Endothelial cell of umbilical vein (primary cell): Measurements from ENCODE around the gene STX12. TPM values are rescaled to one million over a fixed set of nuclear protein-coding genes. Genes with fewer than 3 reads are reported as not detected.

ENCODE experiments used
- BruUV-seq: library from RNA; stranded (reverse); fragments of 400-500 nt; replicated peaks from 2 replicates; lab custom pipeline; 2021; lab: Mats Ljungman, UMichigan
- CTCF ChIA-PET: fragments of 300-600, 350-600 bp; sonication (Branson Sonifier 250); formaldehyde crosslinking; loops from one replicate; lab custom pipeline; 2021; ENCODE audit warnings: antibody characterized with exemption, inconsistent platforms; lab: Charles Lee
- POLR2A ChIA-PET: fragments of 300-600, 350-600 bp; sonication (Branson Sonifier 250); formaldehyde crosslinking; loops from one replicate; lab custom pipeline; 2021; ENCODE audit warnings: antibody characterized with exemption, inconsistent platforms; lab: Charles Lee
- DNase-seq: peaks from one replicate; pipeline ENCODE4 v3.0.0-alpha.2; 2011; ENCODE audit warnings: low read depth, low spot score
- FAIRE-seq: peaks from 2 replicates; lab custom pipeline; 2011; peaks lifted over from hg19 to GRCh38; lab: Jason Lieb, UNC
- H2AFZ ChIP-seq: 2 replicates; pipeline ENCODE4 v1.6.0; 2012; ENCODE audit warnings: low read depth, low read length, control low read depth, inconsistent platforms
- H3K27ac ChIP-seq: 2 replicates; pipeline ENCODE4 v1.5.1; 2011; ENCODE audit warnings: low read depth, mild to moderate bottlenecking, control low read depth, low read length, moderate library complexity; ENCODE audit not compliant: insufficient read depth
- H3K27me3 ChIP-seq, 2 experiments: 2 replicates each; pipeline versions ENCODE4 v1.6.0 to v1.6.1; 2011; ENCODE audit warnings: low read length in 2 of 2, mixed read lengths in 1 of 2; ENCODE audit not compliant: control insufficient read depth in 2 of 2, insufficient read depth in 2 of 2
- H3K36me3 ChIP-seq, 2 experiments: 2 replicates in 1 of 2; 3 replicates in 1 of 2; pipeline ENCODE4 v1.5.1; 2011; ENCODE audit warnings: low read length in 2 of 2, mild to moderate bottlenecking in 1 of 2, moderate library complexity in 1 of 2; ENCODE audit not compliant: control insufficient read depth in 2 of 2, insufficient read depth in 2 of 2; ENCODE audit errors: extremely low read depth in 1 of 2
- H3K4me1 ChIP-seq: 3 replicates; pipeline ENCODE4 v1.5.1; 2011; ENCODE audit warnings: mild to moderate bottlenecking, low read length; ENCODE audit not compliant: control insufficient read depth, insufficient read depth; ENCODE audit errors: extremely low read depth
- H3K4me2 ChIP-seq: 2 replicates; pipeline ENCODE4 v1.6.1; 2011; ENCODE audit warnings: low read length, control low read depth, mixed read lengths; ENCODE audit not compliant: insufficient read depth
- H3K4me3 ChIP-seq, 3 experiments: fragments of 200-600 bp in 1 of 3; sonication (generic), shearing (Covaris generic) in 1 of 3; replicated peaks in 1 of 3; 2 replicates each; pipeline ENCODE4 v1.5.1; 2011 to 2016; ENCODE audit warnings: control low read depth in 3 of 3, low read length in 3 of 3, mild to moderate bottlenecking in 2 of 3, inconsistent platforms in 1 of 3, low read depth in 1 of 3, moderate library complexity in 1 of 3; ENCODE audit not compliant: insufficient read depth in 1 of 3
- H3K79me2 ChIP-seq: 2 replicates; pipeline ENCODE4 v1.6.0; 2012; ENCODE audit warnings: low read length, inconsistent platforms; ENCODE audit not compliant: control insufficient read depth, insufficient read depth
- H3K9ac ChIP-seq: replicated peaks from 2 replicates; pipeline ENCODE3; 2011; ENCODE audit warnings: low read length, control low read depth; ENCODE audit not compliant: insufficient read depth; ENCODE audit errors: extremely low read depth
- H3K9me1 ChIP-seq: replicated peaks from 3 replicates; pipeline ENCODE4 v1.6.0; 2011; ENCODE audit warnings: mild to moderate bottlenecking, low read length; ENCODE audit not compliant: control insufficient read depth, insufficient read depth; ENCODE audit errors: extremely low read depth
- H3K9me3 ChIP-seq: replicated peaks from 2 replicates; pipeline ENCODE4 v1.5.1; 2012; ENCODE audit warnings: low read length, inconsistent platforms; ENCODE audit not compliant: control insufficient read depth, insufficient read depth
- H4K20me1 ChIP-seq: replicated peaks from 2 replicates; pipeline ENCODE3; 2011; ENCODE audit warnings: mild to moderate bottlenecking, low read length; ENCODE audit not compliant: control insufficient read depth, insufficient read depth; ENCODE audit errors: extremely low read depth
- EZH2 ChIP-seq: IDR thresholded peaks from 2 replicates; pipeline ENCODE4 v1.6.1; 2012; ENCODE audit warnings: borderline replicate concordance, low read depth, mild to moderate bottlenecking, moderate library complexity, low read length, inconsistent platforms; ENCODE audit not compliant: severe bottlenecking
- FOS ChIP-seq: IDR thresholded peaks from 2 replicates; pipeline ENCODE4 v1.6.1; 2011; ENCODE audit warnings: mild to moderate bottlenecking, low read length, moderate library complexity, borderline replicate concordance; ENCODE audit not compliant: insufficient read depth
- GATA2 ChIP-seq: IDR thresholded peaks from 2 replicates; pipeline ENCODE4 v1.7.0; 2011; ENCODE audit warnings: low read depth, mild to moderate bottlenecking, moderate library complexity, mixed read lengths, low read length; ENCODE audit not compliant: insufficient read length, insufficient read depth
- JUN ChIP-seq: IDR thresholded peaks from 2 replicates; pipeline ENCODE4 v1.6.1; 2011; ENCODE audit warnings: borderline replicate concordance, low read depth; ENCODE audit not compliant: insufficient read length, insufficient read depth
- MYC ChIP-seq: IDR thresholded peaks from one replicate; pipeline ENCODE4 v1.6.1; 2011; ENCODE audit warnings: mild to moderate bottlenecking, low read depth, low read length
- POLR2A ChIP-seq: IDR thresholded peaks from 2 replicates; pipeline ENCODE4 v1.6.1; 2012; ENCODE audit warnings: low read depth, mild to moderate bottlenecking, control low read depth, low read length
- POLR2AphosphoS5 ChIP-seq: IDR thresholded peaks from 2 replicates; pipeline ENCODE4 v1.6.1; 2012; ENCODE audit warnings: low read depth, mild to moderate bottlenecking, control low read depth, low read length, moderate library complexity; ENCODE audit not compliant: insufficient read depth
- dilution Hi-C: fragments of 300-500 bp; cut with MboI; formaldehyde crosslinking; loops from one replicate; pipeline ENCODE4 v1.15.0; 2019; ENCODE audit warnings: low sequenced_read_pairs; ENCODE audit not compliant: extremely low pct_ligation_motif_present
- intact Hi-C: fragments of 100-400 bp; cut with micrococcal nuclease; formaldehyde crosslinking; loops from one replicate; pipeline ENCODE4 v1.10.0; 2022
- polyA plus RNA-seq, 4 experiments: library from polyadenylated mRNA; depleted of rRNA in 3 of 4; stranded (reverse) in 3 of 4; unstranded in 1 of 4; fragments of >200 nt; gene quantifications; 2 replicates each; pipeline versions ENCODE4 v1.2.1 to v1.2.3, GENCODE V29; 2011 to 2012; ENCODE audit warnings: missing spikeins in 1 of 4
- total RNA-seq: library from RNA; stranded (reverse); gene quantifications from 2 replicates; pipeline ENCODE4 v1.2.3, GENCODE V29; 2021
- TF ChIP-seq, protein P1 (sequence below): IDR thresholded peaks from 2 replicates; pipeline ENCODE4 v1.6.1; 2011; ENCODE audit not compliant: insufficient read depth, insufficient read length
- TF ChIP-seq, protein P2 (sequence below), 2 donors: IDR thresholded peaks; 1 replicate in 1 of 2; 2 replicates in 1 of 2; pipeline ENCODE4 v1.5.1; 2011; ENCODE audit warnings: low read length in 2 of 2, mild to moderate bottlenecking in 2 of 2, moderate library complexity in 2 of 2, control low read depth in 1 of 2, inconsistent platforms in 1 of 2, low read depth in 1 of 2; ENCODE audit not compliant: insufficient read depth in 1 of 2; ENCODE audit errors: extremely low read depth in 1 of 2

STX12 gene
- total and polyA plus RNA-seq, 2 donors (not counting 3 experiments of a cell fraction or from before 2014, with no cell fraction given): 28.7 to 90.3 TPM

DNA sequence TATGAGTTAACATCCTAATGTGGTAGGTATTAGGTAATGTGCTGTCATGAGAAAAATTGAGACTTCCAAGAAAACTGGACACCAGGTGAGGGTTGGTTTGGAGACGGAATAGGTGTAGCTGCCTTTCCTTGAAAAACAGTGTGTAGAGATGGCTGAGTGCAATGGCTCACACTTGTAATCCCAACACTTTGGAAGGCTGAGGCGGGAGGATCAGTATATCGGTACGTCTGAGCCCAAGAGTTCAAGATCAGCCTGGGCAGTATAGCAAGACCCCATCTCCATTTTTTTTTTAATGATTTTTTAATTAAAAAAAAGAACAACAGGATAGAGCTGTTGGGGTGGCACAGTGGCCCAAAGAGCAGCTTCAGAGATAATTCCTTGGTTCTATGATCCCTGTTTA lies 50.8 kb downstream of the STX12 start:
- Histone ChIP-seq H3K9ac (no peak overlapping the region), H2AFZ (no peak overlapping the region), H3K9me3 (no peaks in the 10 kb centered on the region), H3K27ac (no peak overlapping the region), H3K4me2 (no peak overlapping the region), H3K36me3 (peaks cover 8 to 10% of the 10 kb centered on the region in 2 experiments), H4K20me1 (no peaks in the 10 kb centered on the region), H3K79me2 (no peaks in the 10 kb centered on the region), H3K4me1 (no peaks in the 10 kb centered on the region), H3K9me1 (no peaks in the 10 kb centered on the region), H3K4me3 (no peak overlapping the region), H3K27me3 (no peaks in the 10 kb centered on the region)
- BruUV-seq: no TSS peak
- no peak for DNase-seq
- dilution Hi-C loops: no loop called here
- ChIA-PET POLR2A (no interaction called here), CTCF (no interaction called here)
- TF ChIP-seq POLR2AphosphoS5 (no peak), JUN (no peak), MYC (no peak), EZH2 (no peak), POLR2A (no peak), GATA2 (no peak), FOS (no peak)
- TF ChIP-seq, protein P1, sequence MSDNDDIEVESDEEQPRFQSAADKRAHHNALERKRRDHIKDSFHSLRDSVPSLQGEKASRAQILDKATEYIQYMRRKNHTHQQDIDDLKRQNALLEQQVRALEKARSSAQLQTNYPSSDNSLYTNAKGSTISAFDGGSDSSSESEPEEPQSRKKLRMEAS: no peak
- TF ChIP-seq, protein P2, sequence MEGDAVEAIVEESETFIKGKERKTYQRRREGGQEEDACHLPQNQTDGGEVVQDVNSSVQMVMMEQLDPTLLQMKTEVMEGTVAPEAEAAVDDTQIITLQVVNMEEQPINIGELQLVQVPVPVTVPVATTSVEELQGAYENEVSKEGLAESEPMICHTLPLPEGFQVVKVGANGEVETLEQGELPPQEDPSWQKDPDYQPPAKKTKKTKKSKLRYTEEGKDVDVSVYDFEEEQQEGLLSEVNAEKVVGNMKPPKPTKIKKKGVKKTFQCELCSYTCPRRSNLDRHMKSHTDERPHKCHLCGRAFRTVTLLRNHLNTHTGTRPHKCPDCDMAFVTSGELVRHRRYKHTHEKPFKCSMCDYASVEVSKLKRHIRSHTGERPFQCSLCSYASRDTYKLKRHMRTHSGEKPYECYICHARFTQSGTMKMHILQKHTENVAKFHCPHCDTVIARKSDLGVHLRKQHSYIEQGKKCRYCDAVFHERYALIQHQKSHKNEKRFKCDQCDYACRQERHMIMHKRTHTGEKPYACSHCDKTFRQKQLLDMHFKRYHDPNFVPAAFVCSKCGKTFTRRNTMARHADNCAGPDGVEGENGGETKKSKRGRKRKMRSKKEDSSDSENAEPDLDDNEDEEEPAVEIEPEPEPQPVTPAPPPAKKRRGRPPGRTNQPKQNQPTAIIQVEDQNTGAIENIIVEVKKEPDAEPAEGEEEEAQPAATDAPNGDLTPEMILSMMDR (IDR thresholded peaks at IDR 0.05; ENCODE audit: extremely low read depth in 1 of 2, insufficient read depth in 1 of 2, low read depth in 1 of 2, low read length in 2 of 2): no peak
- no peak for FAIRE-seq
- intact Hi-C loops: no loop called here
